ENCODE results near the gene DISP1.
A peak's percentile ranks its signal among the peaks of the same experiment; 100 is the strongest.

The DISP1 gene

DNA sequence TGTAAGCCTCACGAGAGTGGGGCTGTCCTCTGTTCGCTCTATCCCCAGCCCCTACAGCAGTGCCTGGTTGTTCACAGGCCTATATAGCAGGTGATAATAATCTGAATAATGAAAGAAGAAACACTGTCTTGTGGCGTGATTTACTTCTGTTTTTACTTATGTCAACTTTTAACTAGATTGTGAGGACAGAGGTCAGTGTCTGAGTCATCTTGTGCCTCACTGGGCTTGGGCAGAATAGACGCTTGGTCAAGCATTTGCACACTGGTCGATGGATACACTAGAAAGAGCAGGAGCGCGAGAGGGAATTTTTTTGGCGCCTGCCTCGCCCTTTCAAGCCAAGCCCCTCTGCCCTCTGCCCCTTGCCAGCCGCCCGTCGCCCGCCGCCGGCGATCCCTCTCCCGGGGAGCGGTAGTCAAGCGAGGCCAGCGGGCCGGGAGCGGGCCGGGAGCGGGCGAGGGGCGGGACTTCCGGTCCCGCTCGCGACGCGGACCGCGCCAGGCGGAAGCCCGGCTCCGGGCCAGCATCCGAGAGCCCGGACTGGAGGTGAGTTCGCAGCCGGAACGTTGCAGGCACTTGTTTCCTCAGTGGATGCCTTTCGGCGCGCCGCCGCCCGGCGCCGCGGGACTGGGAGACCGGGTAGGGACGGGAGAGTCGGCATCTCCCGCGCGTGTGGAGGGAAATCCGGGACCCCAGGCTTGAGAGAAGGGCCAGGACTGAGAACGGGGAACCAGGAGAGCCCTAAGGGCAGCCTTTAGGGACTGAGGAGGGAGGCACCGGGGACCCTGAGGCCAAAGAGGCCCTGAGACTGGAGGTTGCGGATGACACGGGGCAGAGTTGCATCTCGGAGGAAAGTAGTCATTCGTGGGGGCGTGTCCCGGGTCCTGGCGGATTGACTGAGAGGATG is at the start of gene DISP1:
Gene DISP1, plus strand, starts transcription at position 504 of the 904 bp plus-strand sequence. CDS start 127,785 bp downstream, outside the sequence.
- DNase-seq, result peak; percentile 38 to 59

- no peak for DNase-seq
These were observed 47.7 kb upstream of the DISP1 start for GRCh38 chr1:222767152-222767571.

DNA sequence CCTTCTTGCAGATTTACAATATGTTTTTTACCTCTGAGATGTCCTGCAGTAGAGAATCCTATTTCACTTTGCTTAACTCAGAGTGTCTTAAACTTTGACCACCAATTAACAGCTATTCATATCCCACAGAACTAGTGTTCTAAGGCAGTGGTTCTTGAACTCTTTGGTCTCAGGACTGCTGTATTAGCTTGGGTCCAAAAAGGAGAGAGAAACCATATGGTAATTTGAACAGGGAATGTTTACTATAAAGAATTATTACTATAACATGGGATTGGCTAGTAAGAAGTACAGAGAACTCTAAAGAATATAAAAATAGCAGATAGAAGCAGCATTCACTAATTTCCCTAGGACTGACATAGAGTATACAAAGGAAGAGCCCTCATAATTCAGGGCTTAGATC is 46.2 kb upstream of the DISP1 start:
- no peak for DNase-seq

- no peak for DNase-seq
These were observed 45.7 kb upstream of the DISP1 start for GRCh38 chr1:222769181-222769580.

GRCh38 chr1:222769971-222770620 is 44.7 kb upstream of the DISP1 start:
- no peak for DNase-seq

DNA sequence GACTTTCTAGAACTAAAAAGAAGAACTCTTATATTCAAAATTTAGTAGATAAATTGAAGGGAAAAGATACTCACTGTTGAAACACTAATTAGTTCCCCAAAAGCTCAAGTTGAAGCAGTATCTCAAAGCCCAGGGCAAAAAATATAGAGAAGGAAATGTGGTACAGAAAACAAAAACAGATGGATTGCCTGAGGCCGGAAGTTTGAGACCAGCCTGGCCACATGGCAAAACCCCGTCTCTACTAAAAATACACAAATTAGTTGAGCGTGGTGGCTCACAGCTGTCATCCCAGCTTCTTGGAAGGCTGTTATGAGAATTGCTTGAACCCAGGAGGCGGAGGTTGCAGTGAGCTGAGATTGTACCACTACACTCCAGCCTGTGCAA is 41.9 kb upstream of the DISP1 start:
- no peak for DNase-seq

DNA sequence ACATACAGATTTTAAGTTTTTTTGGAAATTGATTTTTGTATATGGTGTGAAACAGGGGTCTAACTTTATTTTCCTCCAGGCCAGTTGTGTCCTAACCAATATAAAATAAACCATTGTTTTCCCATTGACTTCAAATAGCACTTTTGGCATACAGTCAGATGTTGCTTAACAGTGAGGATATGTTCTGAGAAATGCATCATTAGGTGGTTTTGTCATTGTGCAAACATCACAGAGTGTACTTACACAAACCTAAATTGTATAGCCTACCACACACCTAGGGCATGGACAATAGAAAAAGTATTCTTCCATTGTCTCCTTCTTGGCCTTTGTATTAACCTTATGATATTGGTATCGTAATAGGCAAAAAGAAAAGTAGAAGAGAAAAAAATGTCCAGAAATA is 37.4 kb upstream of the DISP1 start:
- no peak for DNase-seq

DNA sequence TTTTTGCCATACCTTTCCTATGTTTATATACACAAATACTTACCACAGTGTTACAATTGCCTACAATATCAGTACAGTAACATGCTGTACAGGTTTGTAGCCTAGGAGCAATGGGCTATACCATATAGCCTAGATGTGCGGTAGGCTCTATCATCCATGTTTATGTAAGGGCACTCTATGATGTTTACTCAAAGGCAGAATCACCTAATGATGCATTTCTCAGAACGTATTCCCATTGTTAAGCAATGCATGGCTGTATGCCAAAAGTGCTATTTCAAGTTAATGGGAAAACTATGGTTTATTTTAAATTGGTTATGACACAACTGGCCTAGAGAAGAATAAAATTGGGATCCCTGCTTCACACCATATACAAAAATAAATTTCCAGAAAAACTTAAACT is 36.9 kb upstream of the DISP1 start:
- no peak for DNase-seq

DNA sequence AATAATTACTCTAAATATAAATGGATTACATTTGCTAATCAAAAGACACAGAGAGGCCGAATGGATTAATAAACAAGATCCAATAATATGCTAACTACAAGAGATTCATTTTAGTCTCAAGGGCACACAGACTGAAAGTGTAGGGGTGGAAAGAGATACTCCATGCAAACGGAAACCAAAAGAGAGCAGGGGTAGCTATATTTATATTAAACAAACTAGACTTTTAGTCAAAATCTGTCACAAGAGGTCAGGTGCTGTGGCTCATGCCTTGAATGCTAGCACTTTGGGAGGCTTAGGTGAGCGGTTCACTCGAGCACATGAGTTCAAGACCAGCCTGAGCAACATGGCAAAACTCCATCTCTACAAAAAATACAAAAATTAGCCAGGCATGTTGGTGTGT is 33.6 kb upstream of the DISP1 start:
- no peak for DNase-seq

- no peak for DNase-seq
These were observed 31.8 kb upstream of the DISP1 start for GRCh38 chr1:222783051-222783450.

- no peak for DNase-seq
These were observed 30.5 kb upstream of the DISP1 start for GRCh38 chr1:222784371-222784770.

DNA sequence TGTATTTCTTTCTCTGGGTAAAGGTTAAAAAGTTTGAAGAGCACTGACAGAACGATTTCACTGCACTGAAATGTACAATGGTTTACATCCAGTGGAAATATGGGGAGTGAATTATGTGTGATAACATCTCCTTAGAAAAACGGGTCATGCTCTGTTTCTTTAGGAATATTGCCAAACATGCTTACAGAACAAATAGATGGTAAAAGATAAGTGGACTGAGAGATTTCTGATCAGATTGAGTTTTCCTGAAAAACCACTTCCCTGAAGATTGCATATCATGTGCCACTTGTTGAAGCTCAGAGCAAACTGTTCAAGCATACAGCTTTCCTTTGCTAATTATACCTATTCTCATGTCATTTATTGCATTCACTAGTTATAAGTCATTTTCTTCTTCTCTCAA is 29.9 kb upstream of the DISP1 start:
- DNase-seq, result no peak

- DNase-seq, result no peak
These were observed 29.3 kb upstream of the DISP1 start for GRCh38 chr1:222785529-222785928.

DNA sequence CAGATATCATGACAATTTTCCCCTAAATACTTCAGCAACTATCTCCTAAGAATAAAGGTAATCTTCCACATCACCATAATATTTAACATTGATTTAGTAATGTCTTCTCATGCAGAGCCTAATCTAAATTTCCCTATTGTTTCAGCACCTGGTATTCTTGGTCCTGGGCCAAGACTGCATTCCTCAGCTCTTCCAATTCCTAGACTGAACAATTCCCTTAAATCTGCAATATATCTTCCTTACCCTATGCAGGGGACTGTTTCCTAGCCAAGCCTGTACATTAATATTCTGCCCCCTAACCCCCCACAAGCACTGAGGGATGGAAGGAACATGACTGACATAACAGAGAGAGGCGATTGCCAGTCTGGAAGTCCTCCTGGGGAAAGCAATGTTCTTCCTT is 28.7 kb upstream of the DISP1 start:
- no peak for DNase-seq

DNA sequence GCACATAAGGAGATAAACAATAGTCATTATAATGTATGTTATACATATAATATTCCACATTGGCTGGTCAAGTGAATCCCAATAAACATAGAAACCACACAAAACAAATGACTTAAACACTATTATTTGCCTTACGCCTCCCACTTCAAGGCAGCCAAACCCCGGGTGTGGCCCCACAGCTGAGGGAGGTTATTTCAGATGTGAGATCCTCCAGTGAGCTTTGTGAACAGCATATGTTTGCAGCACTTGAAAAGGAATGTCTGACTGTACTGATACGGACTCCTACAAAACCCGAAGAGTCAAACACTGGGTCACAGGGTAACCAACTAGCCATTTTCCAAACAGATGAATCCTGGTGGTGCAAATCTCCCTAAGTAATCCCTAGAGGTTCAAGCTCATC is 27.1 kb upstream of the DISP1 start:
- DNase-seq, result no peak

DNA sequence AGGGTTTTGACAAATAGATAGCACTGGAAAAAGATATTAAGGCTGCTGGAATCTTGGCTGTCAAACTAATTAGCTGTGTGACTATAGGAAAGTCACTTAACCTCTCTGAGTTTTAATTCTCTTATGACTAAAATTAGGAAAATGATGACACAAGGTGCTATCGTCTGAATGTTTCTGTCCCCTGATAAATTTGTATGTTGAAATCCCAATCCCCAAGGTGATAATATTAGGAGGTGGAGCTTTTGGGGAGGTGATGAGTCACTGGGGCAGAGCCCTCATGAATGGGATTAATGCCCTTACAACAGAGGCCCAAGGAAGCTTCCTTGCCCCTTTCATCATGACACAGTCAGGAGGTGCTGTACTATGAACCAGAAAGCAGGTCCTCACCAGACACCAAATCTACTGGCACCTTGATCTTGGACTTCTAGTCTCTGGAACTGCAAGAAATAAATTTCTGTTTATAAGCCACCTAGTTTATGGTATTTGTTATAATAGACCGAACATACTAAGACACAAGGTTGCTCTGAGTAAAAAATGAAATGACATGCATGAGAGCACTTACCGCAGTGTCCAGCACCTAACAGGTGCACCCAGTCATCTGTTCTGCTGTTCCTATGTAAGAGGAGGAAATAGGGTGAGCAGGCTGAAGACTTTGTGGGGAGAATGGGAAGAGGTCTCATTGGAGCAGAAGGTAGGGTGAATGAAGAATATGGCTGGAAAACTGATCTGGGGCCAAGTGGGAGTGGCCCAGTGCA is 26.3 kb upstream of the DISP1 start:
- no peak for DNase-seq

- DNase-seq, result no peak
These were observed 24.7 kb upstream of the DISP1 start for GRCh38 chr1:222790115-222790514.

- no peak for DNase-seq
These were observed 24.3 kb upstream of the DISP1 start for GRCh38 chr1:222790520-222790919.

DNA sequence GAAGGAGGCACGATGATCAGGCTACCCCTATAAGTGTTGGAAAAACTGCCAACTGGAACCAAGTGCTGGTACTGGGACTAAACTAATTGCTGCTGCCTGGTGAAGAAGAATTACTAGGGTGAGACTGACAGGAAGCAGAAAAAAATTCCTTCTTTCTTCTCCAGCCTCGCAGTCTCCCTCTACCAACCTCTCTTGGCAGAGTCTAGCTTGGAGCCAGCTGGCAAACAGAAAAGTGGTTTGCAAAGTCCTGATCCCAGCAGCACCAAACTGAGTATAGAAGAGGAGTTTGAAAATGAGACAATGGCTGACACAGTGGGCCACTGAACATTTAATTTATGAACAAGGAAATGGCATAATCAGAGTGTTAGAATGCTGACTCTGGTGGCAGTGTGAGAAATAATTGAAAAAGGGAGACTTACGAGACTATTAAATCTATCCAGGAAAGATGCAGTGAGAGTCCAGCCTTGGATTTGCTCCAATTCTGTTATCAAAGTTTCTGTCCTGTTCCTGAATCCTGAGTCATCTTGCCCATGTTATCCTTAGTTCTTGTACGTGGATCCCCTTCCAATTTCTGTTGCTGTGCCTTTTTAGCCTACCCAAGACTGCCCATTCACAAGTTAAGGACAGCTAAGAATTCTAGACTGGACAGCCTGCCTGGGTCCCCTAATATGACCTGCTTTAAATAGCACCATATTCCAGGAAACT is 23.7 kb upstream of the DISP1 start:
- DNase-seq, result no peak

DNA sequence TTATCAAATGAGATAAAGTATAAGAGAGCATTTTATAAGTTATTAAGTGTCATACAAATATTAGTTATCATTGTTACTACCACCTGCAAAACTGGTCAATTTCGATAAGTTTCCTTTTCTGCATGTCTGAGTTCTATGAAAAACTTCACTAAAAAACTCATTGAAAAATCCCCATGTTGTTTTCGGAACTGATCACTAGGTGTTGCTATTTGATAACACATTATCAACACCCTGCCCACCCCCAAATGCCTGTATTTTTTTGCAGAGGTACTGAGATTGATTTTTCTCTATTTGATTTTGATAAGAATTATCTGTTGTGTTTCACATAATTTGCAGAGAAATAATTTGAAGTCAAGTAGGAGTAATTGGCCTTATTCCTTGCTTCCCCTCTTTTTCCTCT is 22.1 kb upstream of the DISP1 start:
- DNase-seq, result no peak

GRCh38 chr1:222794656-222795474 is 20.0 kb upstream of the DISP1 start:
- DNase-seq, result no peak

DNA sequence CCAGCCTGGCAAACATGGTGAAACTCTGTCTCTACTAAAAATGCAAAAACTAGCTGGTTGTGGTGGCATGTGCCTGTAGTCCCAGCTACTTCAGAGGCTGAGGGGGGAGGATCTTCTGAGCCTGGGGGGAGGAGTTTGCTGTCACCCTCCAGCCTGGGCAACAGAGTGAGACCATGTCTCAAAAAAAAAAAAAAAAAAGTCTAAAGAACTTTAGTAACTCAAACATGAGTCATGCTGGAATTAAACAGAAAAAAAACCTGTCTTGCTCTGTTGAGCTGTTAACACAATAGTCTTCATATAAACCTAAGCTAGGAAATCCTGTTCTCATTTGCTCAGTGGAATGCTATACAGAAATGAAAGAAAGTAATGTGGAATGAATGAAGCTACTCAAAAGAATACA is 16.7 kb upstream of the DISP1 start:
- no peak for DNase-seq

Data from NCI-H187 (cell line).